CD4-positive, alpha-beta T cell treated with Interleukin-4 for 1 hour (primary cell): ENCODE data around the gene IBA57.
"Not testable (repeated sequence)": the region's sequence is repeated elsewhere in the genome, so short reads cannot be mapped to it uniquely, and the experiment has no call there.

Source experiments
- DNase-seq, 2 donors: peaks; one replicate each; pipeline ENCODE4 v3.0.0-alpha.2; 2020 to 2022

The IBA57 gene

DNA sequence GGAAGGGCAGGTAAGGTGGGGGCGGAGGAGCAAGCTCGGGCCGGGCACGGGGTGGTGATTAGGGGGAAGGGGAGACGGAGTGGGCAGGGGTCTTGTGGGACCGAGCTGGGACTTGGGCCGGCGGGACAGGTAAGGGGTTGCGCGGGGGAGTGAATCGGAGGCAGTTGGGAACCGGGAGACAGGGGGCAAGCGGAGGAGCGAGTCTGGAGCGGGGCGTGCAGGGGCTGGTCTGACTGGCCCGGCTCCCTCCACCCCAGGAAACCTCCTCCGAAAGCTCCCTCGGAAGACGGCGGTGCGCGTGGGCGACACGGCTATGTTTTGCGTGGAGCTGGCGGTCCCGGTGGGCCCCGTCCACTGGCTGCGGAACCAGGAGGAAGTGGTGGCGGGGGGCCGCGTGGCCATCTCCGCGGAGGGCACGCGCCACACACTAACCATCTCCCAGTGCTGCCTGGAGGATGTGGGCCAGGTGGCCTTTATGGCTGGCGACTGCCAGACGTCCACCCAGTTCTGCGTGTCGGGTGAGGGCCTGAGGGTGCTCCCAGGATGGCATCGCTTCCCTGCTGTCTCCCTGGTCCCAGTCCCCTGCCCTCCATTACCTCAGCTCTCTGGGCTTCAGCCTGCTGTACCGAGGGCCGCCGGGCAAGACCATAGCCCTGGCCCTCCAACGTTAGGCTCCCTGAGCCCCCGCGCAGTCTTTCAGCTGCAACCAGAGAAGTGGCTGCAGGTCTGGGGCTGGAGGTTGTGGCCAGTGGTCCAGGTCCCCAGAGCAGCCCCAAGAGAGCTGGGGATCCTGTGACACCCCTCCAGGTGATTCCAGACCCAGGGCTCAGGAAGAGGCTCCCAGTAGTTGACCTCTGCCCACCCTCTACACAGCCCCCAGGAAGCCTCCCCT lies 48.6 kb downstream of the IBA57 start:
- no peak for DNase-seq

- DNase-seq = no peak
These were observed 49.5 kb downstream of the IBA57 start for GRCh38 chr1:228214921-228215662.

- no peak for DNase-seq
These were observed 50.1 kb downstream of the IBA57 start for GRCh38 chr1:228215663-228216116.

GRCh38 chr1:228216371-228217320 lies 51.0 kb downstream of the IBA57 start:
- DNase-seq = no peak

- no peak for DNase-seq
These were observed 52.1 kb downstream of the IBA57 start for GRCh38 chr1:228217551-228218344.

DNA sequence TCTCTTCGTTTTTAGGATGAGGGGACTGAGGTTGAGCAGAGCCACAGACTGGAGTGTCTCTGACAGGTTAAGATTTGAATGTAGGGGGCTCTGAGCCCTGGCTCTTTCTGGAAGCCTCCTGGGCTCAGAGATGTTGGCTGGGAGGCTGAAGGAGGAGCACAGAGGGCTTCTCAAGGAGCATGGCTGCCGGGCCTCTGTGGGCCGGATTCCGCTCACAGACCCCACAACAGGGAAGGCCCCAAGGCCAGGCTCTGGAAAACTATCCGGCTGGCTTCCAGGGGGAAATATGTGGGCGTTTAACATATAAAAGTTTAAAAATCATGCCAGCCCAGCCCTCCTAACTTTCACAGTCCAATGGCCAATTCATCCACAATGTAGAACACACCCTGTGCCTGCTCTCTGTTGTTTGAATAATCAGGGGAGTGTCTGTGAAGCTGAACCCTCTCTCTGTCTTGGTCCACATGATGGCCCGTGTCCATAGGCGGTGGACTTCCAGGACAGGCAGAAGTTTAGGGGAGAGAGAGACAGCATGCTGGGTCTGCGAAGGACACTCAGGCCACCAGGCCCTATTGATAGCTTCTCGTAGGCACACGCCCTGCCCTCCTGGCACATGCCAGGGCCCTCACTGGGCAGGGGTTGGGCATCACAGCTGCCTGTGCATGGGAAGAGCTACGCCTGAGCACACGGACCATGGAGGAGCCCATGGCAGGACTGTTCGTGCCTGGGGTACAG lies 53.1 kb downstream of the IBA57 start:
- no peak for DNase-seq

- no peak for DNase-seq
These were observed 53.8 kb downstream of the IBA57 start for GRCh38 chr1:228219245-228219961.

DNA sequence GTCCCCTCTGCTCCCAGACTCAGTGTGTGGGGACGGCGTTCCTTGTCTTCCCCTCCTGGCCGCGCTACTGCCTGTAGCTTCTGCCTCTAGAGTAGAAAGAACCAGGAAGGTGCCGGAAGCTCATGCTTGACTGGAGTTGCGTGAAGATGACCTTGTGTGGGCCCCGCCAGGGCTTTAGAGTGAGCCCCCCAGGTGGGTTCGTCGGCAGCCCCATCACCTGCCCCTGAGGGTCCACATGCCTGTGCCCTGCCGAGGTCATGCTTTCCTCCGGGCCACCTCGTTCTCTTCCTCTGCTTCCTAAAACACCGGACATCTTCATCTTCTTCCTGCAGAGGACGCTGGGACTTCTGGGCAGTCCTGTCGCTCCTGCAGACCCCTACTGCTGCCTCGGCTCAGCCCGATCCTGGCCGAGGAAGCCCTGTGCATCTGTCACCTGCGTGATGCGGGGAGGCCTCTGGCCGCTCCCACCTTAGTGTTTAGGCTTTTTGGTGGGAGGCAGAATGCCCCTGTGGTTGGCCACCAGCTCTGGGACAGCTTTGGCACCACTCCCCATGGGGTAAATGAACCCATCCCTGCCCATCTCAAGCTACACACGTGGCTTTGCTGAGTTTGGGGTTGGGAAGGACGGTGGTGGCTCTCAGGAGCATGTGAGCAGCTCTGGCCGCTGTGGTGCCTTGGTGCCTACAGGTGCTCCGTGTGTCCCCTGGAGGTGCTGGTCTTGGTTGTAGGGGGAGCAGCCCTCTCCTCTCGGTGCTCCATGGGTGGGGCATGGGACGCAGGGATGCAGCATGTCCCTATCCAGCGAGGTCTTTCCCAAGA lies 54.6 kb downstream of the IBA57 start:
- no peak for DNase-seq

DNA sequence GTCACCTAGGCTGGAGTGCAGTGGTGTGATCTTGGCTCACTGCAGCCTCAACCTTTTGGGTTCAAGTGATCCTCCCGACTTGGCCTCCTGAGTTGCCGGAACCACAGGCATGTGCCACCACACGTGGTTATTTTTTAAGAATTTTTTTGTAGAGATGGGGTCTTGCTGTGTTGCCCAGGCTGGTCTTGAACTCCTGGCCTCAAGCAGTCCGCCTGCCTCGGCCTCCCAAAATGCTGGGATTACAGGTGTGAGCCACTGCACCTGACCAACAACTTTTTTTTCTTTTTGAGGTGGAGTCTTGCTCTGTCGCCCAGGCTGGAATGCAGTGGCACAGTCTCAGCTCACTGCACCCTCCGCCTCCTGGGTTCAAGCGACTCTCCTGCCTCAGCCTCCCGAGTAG lies 55.5 kb downstream of the IBA57 start:
- not testable (repeated sequence) for DNase-seq

GRCh38 chr1:228222548-228222947 lies 56.9 kb downstream of the IBA57 start:
- DNase-seq = no peak

DNA sequence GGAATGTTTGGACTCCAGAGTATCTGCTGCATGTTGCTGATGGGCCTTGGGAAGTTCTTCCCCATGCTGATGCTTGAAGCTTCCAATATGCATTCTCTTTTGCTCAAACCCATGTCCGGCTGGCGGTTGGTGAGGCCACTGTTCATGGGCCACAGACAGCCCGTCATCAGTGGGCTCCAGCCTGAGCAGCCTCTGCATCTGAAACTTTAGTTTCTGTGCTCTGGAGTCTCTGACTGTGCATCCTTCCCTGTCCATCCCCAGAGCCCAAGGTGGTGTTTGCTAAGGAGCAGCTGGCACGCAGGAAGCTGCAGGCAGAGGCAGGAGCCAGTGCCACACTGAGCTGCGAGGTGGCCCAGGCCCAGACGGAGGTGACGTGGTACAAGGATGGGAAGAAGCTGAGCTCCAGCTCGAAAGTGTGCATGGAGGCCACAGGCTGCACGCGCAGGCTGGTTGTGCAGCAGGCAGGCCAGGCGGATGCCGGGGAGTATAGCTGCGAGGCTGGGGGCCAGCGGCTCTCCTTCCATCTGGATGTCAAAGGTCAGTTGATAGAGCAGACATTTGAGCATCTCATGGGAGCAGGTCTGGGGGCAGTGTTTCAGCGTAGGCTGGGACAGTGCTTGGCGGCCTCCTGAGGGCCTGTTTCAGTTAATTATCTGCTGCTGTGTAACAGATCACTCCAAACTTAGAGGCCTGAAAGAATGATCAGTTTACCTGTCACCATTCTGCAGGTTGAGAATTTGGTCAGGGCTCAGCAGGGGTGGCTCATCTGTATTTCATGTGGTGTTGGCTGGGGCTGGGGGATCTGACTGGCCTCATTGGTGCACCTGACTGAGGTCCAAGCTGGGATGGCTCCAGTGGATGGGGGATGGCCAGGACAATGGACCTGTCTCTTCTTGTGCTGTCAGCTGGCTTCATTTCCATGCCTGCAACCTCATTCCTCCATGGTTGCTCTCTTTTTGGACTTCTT lies 58.9 kb downstream of the IBA57 start:
- no peak for DNase-seq

DNA sequence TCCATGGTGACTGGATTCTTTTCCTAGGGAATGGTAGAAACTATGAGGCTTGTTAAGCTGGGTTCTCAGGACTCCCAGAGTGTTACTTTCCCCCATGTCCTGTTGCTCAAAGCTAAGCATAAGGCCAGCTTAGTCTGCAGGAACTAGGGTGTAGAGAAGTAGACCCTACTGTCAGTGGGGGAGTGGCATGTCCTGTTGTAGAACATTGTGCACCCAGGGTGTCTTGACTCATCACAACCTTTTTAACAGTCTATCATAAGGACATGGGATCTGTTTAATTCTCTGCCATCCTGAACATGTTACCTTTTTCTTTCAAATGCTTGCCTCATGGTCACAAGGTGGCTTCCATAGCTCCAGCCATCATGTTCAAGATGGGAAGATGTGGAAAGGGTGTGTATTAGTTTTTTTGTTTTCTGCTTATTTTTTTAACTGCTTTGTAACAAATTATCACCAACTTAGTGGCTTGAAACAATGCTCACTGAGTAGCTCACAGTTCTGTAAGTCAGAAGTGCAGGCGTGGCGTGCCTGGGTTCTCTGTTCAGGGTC lies 59.6 kb downstream of the IBA57 start:
- no peak for DNase-seq

- no peak for DNase-seq
These were observed 60.1 kb downstream of the IBA57 start for GRCh38 chr1:228225740-228226139.

DNA sequence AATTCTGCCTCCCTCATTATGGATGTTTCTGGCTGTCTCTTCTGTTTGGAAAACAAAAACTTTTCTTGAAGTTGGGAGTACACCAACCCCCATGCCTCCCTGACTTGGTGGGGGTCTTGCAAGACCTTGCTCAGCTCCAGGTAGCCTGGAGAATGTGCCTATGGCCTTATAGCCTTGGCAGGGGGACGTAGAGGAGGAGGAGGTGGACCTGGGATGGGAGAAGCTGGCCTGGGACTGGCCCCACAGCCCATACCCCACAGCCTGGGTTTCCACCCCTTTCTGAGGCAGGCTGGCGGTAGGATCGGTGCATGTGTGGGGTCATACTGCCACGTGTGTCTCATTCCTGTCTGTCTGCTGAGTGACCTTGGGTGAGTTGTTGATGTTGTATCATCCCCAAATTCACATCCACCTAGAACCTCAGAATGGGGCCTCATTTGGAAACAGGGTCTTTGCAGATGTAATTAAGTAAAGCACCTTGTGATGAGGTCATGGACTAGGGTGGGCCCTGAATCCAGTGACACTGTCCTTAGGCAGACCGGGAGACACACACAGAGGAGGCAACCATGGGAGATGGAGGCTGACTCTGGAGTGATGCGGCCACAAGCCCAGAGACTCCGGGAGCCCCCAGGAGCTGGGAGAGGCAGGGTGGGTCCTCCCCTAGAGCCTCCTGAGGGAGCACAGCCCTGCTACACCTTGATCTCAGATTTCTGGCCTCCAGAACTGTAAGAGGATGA lies 60.7 kb downstream of the IBA57 start:
- DNase-seq = no peak

DNA sequence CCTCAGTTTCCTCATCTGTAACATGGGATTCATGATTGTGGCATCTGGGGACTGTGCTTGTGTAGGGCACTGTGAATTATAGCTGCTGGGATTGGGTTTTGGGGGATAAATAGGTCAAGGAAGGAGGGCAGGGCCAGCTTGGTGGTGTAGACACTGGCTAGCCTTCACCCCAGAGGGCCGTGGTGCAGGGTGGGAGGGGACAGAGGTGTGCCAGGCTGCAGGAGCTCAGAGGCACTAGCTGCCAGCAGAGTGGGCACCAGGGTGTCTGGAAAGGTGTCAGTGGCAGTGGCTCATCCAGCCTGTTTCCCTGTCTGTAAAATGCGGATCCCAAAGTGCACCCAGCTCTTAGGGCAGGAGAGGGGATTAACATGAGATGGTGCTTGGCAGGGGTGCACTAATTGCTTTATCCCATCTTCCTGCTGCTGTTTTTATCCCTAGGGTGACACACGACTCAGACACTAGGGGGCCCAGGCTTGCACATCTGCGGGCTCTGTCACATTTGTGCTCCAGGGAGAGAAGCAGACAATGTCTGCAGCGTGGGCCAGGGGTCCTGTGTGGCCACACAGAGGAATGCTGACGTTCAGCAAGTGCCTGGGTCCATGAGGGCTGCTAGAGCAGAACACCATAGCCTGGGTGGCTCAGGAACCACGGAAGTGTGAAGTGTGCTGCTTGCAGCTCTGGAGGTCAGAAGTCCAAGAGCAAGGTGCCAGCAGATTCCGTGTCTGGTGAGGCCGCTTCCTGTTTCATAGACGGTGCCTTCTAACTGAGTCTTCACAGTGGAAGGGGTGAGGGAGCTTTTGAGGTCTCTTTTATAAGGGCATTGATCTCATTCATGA lies 61.6 kb downstream of the IBA57 start:
- no peak for DNase-seq

GRCh38 chr1:228228147-228228546 lies 62.5 kb downstream of the IBA57 start:
- not testable (repeated sequence) for DNase-seq
